ENCODE measurements around the gene SRCAP. TPM values are rescaled to one million over a fixed set of nuclear protein-coding genes. Genes with fewer than 3 reads are reported as not detected.
"Not testable (repeated sequence)": the region's sequence is repeated elsewhere in the genome, so short reads cannot be mapped to it uniquely, and the experiment has no call there.

SRCAP gene
- total RNA-seq, 4 donors from 2014 or later: 43.8 to 135 (median 71.3) TPM

DNA sequence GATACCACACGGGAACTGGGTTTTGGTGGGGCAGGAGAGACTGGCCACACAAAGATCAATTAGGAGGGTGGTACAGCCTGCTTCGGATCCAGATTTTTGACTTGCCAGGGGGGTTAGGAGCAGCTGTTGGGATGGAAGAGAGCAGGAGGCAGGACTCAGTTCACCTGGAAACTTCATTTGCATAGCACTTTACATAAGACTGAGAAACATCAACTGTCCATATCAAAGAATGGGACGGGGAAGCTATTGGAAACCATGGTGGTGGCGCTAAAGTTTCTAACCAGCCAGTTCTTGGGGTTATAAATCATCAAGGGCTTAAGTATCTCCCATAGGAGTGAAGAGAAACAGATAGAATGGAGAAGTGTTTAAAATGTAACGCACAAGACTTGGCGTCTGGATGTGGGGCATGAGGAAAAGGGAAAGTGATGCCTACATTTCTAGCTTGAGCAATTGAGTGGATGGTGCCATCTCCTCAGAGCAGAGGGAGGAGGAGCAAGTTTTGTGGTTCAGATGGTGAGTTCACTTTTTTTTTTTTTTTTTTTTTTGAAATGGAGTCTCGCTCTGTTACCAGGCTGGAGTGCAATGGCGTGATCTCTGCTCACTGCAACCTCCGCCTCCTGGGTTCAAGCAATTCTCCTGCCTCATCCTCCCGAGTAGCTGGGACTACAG, 6.4 kb upstream of the SRCAP start:
- H3K4me3 ChIP-seq: no peak overlapping the region
- WGBS, 2 donors (ENCODE audit: low coverage in 1 of 2): 76 to 79% methylated on average over 6 to 10 of the region's 10 CpGs
- intact Hi-C loops (cut with DNase I; ENCODE audit: low total_unique reads) (no loop called here), in situ Hi-C loops (cut with MboI; ENCODE audit: low pct_ligation_motif_present in 1 of 4, low pct_unique_long_range_greater_than_20kb in 1 of 4, low sequenced_read_pairs in 3 of 4) (loop anchor here in 1 of 4 donors (10.0 kb wide), 1 partner anchor 48 kb away; no protein-coding TSS in a partner anchor)
- H3K9me3 ChIP-seq: no peaks in the 10 kb centered on the region
- H3K36me3 ChIP-seq: no peaks in the 10 kb centered on the region
- H3K27ac ChIP-seq: no peak overlapping the region
- no peak for TF ChIP-seq EP300 (IDR thresholded peaks at IDR 0.05; ENCODE audit: low read depth)
- TF ChIP-seq CTCF (IDR thresholded peaks at IDR 0.05): no peak
- no peak for TF ChIP-seq POLR2A (IDR thresholded peaks at IDR 0.05)
- TF ChIP-seq POLR2AphosphoS5 (IDR thresholded peaks at IDR 0.05): no peak
- H3K4me1 ChIP-seq: peaks cover 0 to 9% (median 3%) of the 10 kb centered on the region in 4 donors
- DNase-seq: no peak
- no peaks in the 10 kb centered on the region for H3K27me3 ChIP-seq

DNA sequence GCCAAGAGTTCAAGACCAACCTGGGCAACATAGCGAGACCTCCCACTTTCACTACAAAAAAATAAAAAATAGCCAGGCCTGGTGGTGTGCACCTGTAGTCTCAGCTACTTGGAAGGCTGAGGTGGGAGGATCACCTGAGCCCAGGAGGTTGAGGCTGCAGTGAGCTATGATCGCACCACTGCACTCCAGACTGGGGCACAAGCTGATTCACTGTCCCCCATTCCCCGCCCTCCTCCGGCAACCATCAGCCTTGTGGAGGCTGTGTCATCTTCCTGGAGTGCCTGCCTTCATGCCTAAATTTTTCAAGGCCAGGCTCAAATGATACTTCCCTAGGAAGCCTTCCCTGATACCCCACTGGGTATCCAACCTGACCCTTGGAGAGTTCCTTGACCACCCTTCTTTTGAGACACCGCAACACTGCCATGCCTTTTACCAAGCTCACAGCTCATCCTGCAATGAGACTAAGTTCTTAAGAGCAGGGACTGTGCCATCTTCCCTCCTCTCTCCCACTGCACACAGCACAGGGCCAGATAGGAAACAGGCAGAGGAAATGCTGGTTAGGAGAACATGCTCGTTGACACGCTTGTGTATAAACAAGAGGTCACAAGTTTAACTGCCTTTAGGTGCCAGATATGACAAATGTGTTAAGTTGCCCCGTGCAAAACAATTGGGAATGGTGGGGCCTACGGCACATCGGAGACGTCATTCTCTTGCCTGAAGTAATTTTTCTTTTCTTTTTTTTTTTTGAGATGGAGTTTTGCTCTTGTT, 3.9 kb upstream of the SRCAP start:
- WGBS, 2 donors (ENCODE audit: low coverage in 1 of 2): 60 to 74% methylated on average over 4 to 11 of the region's 11 CpGs
- Histone ChIP-seq H3K27ac (no peak overlapping the region), H3K9me3 (no peaks in the 10 kb centered on the region), H3K36me3 (no peaks in the 10 kb centered on the region), H3K4me3 (no peak overlapping the region), H3K4me1 (peaks cover 8 to 20% (median 11%) of the 10 kb centered on the region in 4 donors), H3K27me3 (no peaks in the 10 kb centered on the region)
- in situ Hi-C loops (cut with MboI; ENCODE audit: low pct_ligation_motif_present in 1 of 4, low pct_unique_long_range_greater_than_20kb in 1 of 4, low sequenced_read_pairs in 3 of 4): loop anchor here in 1 of 4 donors (10.0 kb wide), 1 partner anchor 50 kb away; no protein-coding TSS in a partner anchor
- intact Hi-C loops (cut with DNase I; ENCODE audit: low total_unique reads): no loop called here
- DNase-seq: no peak
- no peak for TF ChIP-seq POLR2AphosphoS5 (IDR thresholded peaks at IDR 0.05)
- TF ChIP-seq POLR2A (IDR thresholded peaks at IDR 0.05): no peak
- TF ChIP-seq EP300 (IDR thresholded peaks at IDR 0.05; ENCODE audit: low read depth): no peak
- TF ChIP-seq CTCF (IDR thresholded peaks at IDR 0.05): no peak

- intact Hi-C loops (cut with DNase I; ENCODE audit: low total_unique reads); H3K9me3 ChIP-seq; H3K27ac ChIP-seq; H3K4me3 ChIP-seq; DNase-seq; H3K27me3 ChIP-seq: not testable (repeated sequence)
- in situ Hi-C loops (cut with MboI; ENCODE audit: low pct_ligation_motif_present in 1 of 4, low pct_unique_long_range_greater_than_20kb in 1 of 4, low sequenced_read_pairs in 3 of 4): loop anchor here in 1 of 4 donors (10.0 kb wide), 1 partner anchor 52 kb away; no protein-coding TSS in a partner anchor
- Histone ChIP-seq H3K36me3 (peaks cover 0 to 13% (median 4%) of the 10 kb centered on the region in 4 donors), H3K4me1 (peaks cover 9 to 24% (median 14%) of the 10 kb centered on the region in 4 donors)
- 97 to 100% methylated on average over 1 to 3 of the region's 3 CpGs for WGBS, 2 donors (ENCODE audit: low coverage in 1 of 2)
These were observed 2.3 kb upstream of the SRCAP start for GRCh38 chr16:30696646-30697045.

GRCh38 chr16:30697264-30698138, 1.5 kb upstream of the SRCAP start:
- in situ Hi-C loops (cut with MboI; ENCODE audit: low pct_ligation_motif_present in 1 of 4, low pct_unique_long_range_greater_than_20kb in 1 of 4, low sequenced_read_pairs in 3 of 4): loop anchor here in 1 of 4 donors (10.0 kb wide), 1 partner anchor 53 kb away; no protein-coding TSS in a partner anchor
- H3K27me3 ChIP-seq: no peaks in the 10 kb centered on the region
- peaks cover 9 to 24% (median 14%) of the 10 kb centered on the region in 4 donors for H3K4me1 ChIP-seq
- peak overlapping the region; percentile 98 to 100 (median 99) for H3K27ac ChIP-seq
- TF ChIP-seq EP300 (IDR thresholded peaks at IDR 0.05; ENCODE audit: low read depth) (no peak), CTCF (IDR thresholded peaks at IDR 0.05) (no peak), POLR2A (IDR thresholded peaks at IDR 0.05) (no peak), POLR2AphosphoS5 (IDR thresholded peaks at IDR 0.05) (no peak)
- H3K4me3 ChIP-seq: peak overlapping the region in 3 of 4 donors; percentile 79 to 96 (median 91)
- no peak for DNase-seq
- intact Hi-C loops (cut with DNase I; ENCODE audit: low total_unique reads): no loop called here
- H3K9me3 ChIP-seq: no peaks in the 10 kb centered on the region
- H3K36me3 ChIP-seq: peaks cover 0 to 18% (median 5%) of the 10 kb centered on the region in 4 donors
- 11 to 14% methylated on average over 6 to 23 of the region's 26 CpGs for whole genome bisulfite sequencing, 2 donors (ENCODE audit: low coverage in 1 of 2)

Measured in transverse colon (tissue), 4 donors.